ENCODE data around the gene CD151.

The CD151 gene

DNA sequence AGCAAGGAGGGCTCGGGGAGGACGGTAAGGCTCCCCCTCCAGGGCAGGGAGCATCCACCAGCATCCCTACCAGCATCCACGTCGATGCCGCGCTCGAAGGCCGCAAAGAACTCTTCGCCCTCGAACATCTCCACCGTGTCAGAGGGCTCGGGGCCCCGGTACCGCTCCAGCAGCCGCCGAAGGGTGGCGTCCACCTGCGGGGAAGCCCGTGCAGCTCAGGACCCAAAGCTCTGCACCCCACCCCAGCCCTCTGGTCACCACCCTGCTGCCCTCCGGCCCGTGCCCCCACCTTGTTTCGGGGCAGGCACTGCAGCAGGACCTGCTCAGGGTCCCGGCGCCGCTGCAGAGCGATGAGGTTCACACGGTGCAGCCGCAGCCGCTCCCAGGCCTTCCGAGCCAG lies 32.3 kb upstream of the CD151 start:
- no peak overlapping the region for H3K27ac ChIP-seq
- TF ChIP-seq ZFX (IDR thresholded peaks at IDR 0.05), result no peak
- TF ChIP-seq, protein P1, sequence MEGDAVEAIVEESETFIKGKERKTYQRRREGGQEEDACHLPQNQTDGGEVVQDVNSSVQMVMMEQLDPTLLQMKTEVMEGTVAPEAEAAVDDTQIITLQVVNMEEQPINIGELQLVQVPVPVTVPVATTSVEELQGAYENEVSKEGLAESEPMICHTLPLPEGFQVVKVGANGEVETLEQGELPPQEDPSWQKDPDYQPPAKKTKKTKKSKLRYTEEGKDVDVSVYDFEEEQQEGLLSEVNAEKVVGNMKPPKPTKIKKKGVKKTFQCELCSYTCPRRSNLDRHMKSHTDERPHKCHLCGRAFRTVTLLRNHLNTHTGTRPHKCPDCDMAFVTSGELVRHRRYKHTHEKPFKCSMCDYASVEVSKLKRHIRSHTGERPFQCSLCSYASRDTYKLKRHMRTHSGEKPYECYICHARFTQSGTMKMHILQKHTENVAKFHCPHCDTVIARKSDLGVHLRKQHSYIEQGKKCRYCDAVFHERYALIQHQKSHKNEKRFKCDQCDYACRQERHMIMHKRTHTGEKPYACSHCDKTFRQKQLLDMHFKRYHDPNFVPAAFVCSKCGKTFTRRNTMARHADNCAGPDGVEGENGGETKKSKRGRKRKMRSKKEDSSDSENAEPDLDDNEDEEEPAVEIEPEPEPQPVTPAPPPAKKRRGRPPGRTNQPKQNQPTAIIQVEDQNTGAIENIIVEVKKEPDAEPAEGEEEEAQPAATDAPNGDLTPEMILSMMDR (conservative IDR thresholded peaks at IDR 0.05), result no peak

DNA sequence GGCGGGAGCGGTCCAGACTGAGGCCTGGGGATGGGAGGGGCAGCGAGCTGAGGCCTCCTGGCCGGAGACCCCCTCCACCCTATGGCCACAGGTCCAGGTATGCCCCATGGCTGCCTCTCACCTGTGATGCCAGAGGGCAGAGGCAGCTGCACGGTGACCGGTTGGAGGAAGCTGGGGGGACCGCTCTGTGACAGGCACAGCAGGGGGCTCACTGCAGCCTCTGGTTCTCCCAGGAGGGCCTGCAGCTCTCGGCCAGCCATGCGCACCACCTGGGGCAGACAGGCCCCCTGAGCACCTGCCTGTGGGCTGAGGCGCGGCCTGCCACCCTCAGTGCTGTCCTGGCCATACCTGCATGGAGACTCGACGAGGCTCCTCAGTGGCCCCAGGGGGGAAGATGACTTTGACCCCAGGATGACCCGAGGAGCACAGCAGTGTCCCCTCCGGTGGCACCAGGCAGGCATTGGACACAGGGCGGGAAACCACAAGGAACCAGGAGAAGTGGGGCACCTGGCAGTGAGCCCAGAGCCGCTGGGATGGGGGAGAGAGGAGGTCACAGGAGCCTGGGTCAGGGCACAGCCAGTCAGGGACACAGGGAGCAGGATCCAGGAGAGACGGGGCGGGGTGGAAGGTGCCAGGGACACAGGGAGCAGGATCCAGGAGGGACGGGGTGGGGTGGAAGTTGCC lies 31.5 kb upstream of the CD151 start:
- TF ChIP-seq, protein P1 (conservative IDR thresholded peaks at IDR 0.05), result no peak
- TF ChIP-seq ZFX (IDR thresholded peaks at IDR 0.05), result no peak
- H3K27ac ChIP-seq, result no peak overlapping the region

DNA sequence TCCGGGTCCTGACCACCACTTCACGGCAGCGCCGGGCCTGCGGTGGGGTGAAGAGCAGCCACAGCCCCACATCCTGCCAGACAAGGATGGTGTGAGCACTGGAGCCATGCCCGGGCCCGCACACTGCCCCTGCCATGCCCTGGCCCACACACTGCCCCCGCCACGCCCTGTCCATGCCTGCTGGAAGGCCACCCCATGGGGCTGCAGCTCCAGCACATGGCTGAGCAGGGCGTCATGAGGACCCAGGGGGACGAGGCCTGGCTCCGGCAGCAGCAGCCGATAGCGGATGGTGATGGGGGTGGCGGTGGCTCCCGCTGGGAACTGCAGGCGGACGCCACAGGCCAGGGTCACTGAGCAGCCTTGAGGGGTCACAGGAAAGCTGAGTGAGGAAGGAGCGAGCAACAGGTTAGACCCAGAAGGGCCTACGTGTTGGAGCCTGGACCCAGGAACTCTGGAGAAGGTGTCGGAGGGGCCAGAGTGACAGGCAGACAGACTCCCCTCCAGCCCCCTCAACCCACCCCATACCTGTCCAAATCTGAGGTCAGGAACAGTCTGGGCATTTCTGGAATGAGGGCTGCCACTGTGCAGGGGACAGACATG lies 30.6 kb upstream of the CD151 start:
- TF ChIP-seq, protein P1 (conservative IDR thresholded peaks at IDR 0.05), result no peak
- TF ChIP-seq ZFX (IDR thresholded peaks at IDR 0.05), result no peak

DNA sequence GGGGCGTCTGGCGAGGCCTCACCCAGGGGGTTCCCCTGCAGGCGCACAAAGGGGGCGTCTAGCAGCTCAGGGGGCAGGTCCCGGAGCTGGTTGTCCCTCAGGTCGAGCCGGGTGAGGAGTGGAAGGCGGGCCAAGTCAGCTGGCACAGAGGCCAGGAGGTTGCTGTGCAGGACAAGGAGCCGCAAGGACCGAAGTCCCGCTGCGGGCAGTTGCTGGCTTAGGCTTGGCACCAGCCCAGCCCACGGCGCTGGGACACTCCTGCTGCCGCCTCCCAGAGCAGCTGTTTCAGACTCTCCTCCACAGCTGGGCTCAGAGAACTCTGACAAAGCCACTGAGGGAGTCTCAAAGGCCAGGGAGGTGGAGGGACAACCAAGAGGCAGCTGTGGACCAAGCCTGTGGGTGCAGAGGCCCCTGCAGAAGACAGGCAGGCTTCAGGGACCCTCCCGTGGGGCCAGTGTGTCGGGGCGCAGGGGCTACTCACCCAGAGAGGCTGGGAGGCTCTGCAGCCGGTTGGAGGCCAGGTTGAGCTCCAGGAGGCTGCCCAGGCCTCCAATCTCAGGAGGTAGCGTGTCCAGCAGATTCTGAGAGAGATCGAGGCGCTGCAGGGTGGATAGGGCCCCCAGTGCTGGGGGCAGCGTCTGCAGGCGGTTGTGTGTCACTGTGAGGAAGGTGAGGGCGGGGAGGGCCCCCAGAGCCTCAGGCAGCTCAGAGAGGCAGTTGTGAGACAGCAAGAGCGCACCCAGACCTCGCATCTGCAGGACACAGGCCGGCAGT lies 29.9 kb upstream of the CD151 start:
- H3K27ac ChIP-seq, result no peak overlapping the region
- no peak for TF ChIP-seq ZFX (IDR thresholded peaks at IDR 0.05)
- TF ChIP-seq, protein P1 (conservative IDR thresholded peaks at IDR 0.05), result no peak

More for the DNA sequence above, 30.6 kb upstream of the CD151 start:
- no peak overlapping the region for H3K27ac ChIP-seq

DNA sequence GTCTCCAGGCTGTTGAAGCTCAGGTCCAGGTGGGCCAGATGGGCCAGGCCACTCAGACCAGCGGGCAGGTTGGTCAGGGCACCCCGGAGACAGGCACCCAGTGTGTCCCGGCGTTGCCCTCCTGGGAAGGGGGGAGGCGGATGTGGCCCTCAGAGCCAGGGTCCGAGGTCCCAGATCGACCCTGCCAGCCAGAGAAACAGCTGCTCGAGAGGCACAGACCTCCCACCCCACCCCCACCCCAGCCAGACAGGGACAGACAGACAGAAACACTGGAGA lies 29.3 kb upstream of the CD151 start:
- H3K27ac ChIP-seq, result no peak overlapping the region
- no peak for TF ChIP-seq ZFX (IDR thresholded peaks at IDR 0.05)
- TF ChIP-seq, protein P1 (conservative IDR thresholded peaks at IDR 0.05), result no peak

DNA sequence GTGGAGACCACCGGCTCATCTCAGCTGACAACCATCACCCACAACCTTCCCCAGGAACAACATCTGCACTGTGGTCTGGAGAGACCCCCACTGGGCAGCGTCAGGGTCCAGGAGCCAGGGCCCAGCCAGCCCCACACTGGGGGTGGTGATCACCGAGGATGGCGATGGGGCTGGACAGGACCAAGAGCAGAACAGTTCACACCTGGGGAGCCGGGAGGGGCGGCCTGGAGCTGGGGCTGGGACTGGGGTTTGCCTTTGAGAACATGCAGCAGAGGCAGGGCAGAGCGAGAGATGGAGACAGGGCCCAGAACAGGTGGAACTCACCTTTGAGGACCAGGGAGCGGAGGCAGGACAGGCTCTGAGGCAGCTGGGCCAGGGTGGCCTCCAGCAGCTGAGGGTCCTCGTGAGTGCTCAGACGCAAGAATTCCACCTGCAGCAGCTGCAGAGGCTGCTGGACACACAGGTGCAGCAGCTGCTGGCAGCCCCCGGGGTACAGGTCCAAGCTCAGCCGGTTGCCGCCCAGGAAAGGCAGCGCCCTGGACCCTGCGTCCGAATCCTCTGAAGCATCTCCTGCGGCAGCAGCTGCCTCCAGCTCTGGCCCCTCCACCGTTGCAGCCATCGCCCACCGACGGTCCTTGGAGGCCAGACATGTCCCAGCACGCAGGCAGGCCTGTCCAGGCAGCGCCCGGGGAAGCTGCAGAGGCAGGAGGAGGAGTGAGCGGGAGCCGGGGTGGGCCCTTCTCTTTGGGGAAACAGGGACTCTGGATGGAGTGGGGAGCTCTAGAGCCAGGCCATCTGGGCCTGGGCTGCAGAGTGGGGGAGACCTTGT lies 28.8 kb upstream of the CD151 start:
- TF ChIP-seq, protein P1 (conservative IDR thresholded peaks at IDR 0.05), result no peak
- TF ChIP-seq ZFX (IDR thresholded peaks at IDR 0.05), result no peak
- peak overlapping the region; percentile 84 for H3K27ac ChIP-seq
